Stimulated activated CD8-positive, alpha-beta memory T cell treated with anti-CD3 and anti-CD28 coated beads, Interleukin-4, amount 100 ng/mL, for 24 hours (primary cell): ENCODE results near the gene PPME1.

Experiments
- DNase-seq: peaks from one replicate; pipeline ENCODE4 v3.0.0-alpha.2; 2020; ENCODE audit warnings: low read depth

The PPME1 gene

GRCh38 chr11:74282421-74282820 is 111.3 kb downstream of the PPME1 start:
- DNase-seq, result no peak

GRCh38 chr11:74282914-74283371 is 111.9 kb downstream of the PPME1 start:
- no peak for DNase-seq

GRCh38 chr11:74283580-74284180 is 112.6 kb downstream of the PPME1 start:
- DNase-seq, result no peak

GRCh38 chr11:74284466-74284865 is 113.4 kb downstream of the PPME1 start:
- no peak for DNase-seq

- no peak for DNase-seq
These were observed 117.1 kb downstream of the PPME1 start for GRCh38 chr11:74288161-74288560.

GRCh38 chr11:74288911-74289310 is 117.8 kb downstream of the PPME1 start:
- no peak for DNase-seq

GRCh38 chr11:74297484-74297883 is 126.4 kb downstream of the PPME1 start:
- DNase-seq, result no peak

- DNase-seq, result no peak
These were observed 127.9 kb downstream of the PPME1 start for GRCh38 chr11:74299015-74299414.
